GM19240 (cell line): ENCODE measurements around the gene RCOR2.
A peak's percentile ranks its signal among the peaks of the same experiment; 100 is the strongest.

ENCODE experiments used
- DNase-seq: peaks from one replicate; pipeline ENCODE4 v3.0.0; 2011; ENCODE audit warnings: low spot score; ENCODE audit not compliant: insufficient read length

Gene RCOR2

GRCh38 chr11:63907808-63908530 is 9.0 kb downstream of the RCOR2 start:
- DNase-seq: no peak

GRCh38 chr11:63907063-63907462 is 9.9 kb downstream of the RCOR2 start:
- DNase-seq: no peak

GRCh38 chr11:63906585-63906984 is 10.4 kb downstream of the RCOR2 start:
- DNase-seq: no peak

GRCh38 chr11:63906087-63906486 is 10.9 kb downstream of the RCOR2 start:
- DNase-seq: no peak

- no peak for DNase-seq
Observed at GRCh38 chr11:63905179-63905578, 11.8 kb downstream of the RCOR2 start.

DNA sequence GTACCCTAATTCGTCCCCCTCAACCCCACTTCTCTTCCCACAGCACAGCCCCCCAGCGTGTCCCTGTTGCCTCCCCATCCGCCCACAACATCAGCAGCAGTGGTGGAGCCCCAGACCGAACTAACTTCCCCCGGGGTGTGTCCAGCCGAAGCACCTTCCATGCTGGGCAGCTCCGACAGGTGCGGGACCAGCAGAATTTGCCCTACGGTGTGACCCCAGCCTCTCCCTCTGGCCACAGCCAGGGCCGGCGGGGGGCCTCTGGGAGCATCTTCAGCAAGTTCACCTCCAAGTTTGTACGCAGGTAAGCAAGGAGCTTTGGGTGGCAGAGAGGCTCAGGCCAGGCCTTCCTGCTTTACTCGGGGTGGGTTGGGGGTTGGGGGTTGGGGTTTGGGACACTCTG is 12.2 kb downstream of the RCOR2 start:
- no peak for DNase-seq

DNA sequence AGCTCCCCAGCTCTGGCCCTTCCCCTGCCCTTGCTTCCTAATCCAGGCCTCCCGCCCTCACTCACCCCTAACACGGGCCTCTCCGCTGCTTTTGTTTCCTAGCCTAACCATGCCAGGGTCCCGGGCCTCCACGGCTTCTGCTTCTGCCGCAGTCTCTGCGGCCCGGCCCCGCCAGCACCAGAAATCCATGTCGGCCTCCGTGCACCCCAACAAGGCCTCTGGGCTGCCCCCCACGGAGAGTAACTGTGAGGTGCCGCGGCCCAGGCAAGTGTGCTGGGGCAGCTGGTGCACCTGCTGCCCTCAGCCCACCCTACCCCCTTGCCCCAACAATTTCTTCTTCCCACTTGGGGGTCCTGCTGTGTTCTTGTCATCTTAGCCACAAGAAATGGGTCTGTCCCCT is 13.1 kb downstream of the RCOR2 start:
- DNase-seq: no peak

- no peak for DNase-seq
Observed at GRCh38 chr11:63901660-63902059, 15.3 kb downstream of the RCOR2 start.

- DNase-seq: no peak
Observed at GRCh38 chr11:63897459-63898146, 19.4 kb downstream of the RCOR2 start.

DNA sequence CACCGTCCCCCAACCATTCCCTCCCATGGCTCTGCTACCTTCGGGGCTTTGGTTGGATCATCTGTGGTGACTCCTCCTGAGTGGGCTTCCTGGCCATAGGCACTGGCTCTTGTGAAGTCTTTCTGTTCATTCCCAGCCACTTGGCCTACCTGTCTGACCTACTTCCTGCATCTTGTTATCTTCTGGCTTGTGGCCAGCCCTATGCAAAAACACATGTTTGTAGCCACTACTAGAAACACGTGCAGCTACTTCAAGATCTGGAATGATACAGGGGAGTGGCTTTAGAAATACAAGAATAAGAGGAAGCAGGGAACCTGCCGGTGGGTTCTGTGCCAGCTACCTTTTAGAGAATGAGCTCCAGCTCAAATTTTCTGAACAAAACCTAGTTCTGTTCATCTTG is 20.9 kb downstream of the RCOR2 start:
- no peak for DNase-seq

- DNase-seq: no peak
Observed at GRCh38 chr11:63893355-63893754, 23.6 kb downstream of the RCOR2 start.

GRCh38 chr11:63892228-63892627 is 24.7 kb downstream of the RCOR2 start:
- no peak for DNase-seq

DNA sequence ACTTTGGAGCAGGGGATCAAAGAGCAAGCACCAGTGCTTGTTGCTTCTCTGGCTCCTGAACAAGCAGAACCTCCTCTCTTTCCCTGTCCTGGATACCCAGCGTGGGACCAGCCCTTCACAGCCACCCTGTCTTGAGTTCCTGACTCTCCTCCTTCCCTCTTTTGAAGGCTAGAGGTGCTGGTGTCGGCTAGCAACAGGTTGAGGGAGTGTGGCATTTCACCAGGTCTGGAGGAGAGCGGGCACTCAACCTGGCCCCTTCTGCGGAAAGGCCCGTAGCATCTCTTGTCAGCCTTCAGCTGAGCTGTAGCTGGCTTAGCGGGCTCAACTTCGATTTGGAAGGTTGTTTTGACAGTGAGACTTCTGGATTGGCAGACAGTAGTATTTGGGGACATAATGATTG is 26.6 kb downstream of the RCOR2 start:
- DNase-seq: no peak

- no peak for DNase-seq
Observed at GRCh38 chr11:63889344-63889743, 27.6 kb downstream of the RCOR2 start.

DNA sequence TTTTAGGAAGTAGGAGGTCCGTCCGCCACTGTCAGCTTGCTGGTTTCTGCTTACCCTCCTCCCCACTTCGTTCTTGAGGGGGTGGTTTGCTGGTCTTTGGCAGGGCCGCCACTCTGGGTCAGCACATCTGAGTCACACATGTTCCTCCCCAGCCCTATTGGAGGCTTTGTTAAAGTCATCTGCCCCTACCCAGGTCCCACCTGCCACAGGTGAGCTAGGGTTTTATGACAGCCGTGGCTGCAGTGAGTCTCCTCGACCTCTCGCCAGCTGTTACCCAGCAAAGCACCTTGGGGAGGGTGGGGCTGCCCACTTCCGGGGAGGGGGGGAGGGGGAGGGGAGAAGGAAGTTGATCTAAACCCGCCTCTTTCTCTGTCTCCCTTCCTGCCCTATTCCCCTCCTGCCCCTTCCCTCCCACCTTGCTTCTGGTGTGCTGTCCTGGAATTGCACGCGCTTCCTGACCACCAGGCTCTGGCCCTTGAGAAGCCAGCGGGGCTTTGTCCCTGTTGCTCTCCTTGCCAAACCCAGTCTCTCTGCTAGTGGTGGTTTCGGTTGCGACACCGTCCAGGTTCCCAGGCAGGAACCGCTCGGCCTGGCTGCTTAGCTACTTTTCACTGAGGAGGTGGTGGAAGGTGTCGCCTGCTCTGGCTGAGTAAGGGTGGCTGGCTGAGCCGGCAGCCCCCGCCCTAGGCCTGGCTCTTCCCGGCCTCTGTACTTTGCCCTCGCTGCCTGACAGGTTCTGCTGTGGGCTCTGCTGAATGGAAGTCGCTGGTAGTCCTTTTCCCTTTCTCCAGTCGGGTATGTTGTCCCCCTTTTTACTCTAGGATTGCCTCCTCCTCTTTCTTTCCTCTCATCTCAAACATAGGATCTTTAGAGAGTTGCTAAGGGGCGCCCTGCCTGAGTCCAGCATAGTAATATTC is 28.5 kb downstream of the RCOR2 start:
- peak; percentile 75 for DNase-seq

DNA sequence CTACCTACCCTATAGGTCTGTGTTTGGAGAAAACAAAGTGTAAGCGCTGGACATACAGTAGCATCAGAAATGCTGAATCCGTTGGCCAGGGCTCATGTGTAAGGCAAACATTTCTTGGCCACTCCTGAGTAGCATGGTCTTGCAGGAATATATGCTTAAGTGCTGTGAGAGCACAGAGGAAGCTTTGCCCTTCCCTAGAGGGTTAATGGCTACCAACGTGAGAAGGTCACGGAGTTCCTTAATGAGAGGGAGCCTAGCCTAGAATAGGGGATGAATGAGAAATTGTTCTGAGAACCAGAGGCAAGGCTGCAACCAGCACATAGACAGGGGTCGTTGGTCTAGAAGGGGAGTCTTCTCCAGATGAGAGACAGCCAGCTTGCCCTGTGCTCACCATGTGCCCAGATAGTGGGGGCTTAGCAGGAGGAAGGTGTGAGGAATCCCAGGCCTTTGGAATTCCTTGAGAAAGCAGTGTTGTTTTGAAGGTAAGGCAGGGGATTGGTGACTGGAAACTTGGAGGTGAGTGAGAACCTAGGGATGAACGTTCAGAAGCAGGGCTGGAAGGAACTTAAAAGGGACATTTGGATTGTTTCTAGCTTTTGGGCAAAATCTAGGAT is 29.5 kb downstream of the RCOR2 start:
- DNase-seq: no peak

DNA sequence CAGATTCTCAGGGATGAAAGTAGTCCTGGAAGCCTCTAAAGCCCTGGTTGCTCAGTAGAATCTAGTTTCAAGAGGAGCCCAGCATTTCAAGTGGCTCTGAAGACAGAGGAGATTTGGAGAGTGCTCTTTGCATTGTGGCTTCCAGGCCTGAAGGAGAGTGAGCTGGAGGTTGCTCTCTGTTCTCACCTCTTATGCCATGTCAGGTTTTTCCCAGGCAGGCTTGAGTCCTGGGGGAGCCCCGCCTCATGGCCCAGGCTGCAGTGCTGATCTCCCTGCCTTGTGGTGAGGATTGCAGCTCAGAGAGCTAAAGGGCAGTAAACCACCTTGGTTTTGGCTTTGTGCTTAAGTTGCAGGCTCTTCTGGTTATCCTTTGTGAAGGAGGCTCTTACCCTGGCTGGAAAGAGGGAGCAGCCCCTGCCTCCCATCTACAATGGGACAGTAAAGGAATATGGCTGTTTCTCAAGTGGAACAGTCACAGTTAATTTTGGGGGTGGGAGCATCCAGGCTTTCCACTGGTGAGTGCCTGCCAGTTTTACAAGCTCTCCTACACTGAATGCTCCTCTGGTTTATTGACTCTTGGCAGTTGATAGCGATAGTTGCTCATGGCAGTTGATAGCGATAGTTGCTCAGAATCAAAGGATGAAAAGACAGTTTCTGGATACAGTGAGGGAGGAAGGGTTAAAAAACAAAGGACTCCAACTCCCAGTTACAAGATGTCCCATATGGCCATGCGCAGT is 32.6 kb downstream of the RCOR2 start:
- no peak for DNase-seq

DNA sequence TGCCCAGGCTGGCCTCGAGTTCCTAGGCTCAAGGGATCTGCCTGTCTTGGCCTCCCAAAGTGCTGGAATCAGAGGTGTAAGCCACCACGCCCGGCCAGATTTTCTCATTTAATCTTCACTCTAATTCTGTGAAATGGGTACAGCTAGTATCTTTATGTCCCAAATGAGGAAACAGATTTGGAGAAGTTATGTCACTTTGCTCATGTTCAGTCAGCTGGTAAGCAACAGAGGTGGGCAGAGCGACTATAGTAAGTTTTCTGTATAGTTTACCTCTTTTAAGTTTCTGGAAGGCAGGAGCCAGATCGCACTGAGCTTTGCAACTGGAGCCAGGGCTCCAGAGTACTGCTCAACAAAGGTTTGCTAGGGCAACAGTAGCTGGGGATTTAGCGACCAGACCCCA is 33.2 kb downstream of the RCOR2 start:
- no peak for DNase-seq

- no peak for DNase-seq
Observed at GRCh38 chr11:63882555-63883242, 34.3 kb downstream of the RCOR2 start.

DNA sequence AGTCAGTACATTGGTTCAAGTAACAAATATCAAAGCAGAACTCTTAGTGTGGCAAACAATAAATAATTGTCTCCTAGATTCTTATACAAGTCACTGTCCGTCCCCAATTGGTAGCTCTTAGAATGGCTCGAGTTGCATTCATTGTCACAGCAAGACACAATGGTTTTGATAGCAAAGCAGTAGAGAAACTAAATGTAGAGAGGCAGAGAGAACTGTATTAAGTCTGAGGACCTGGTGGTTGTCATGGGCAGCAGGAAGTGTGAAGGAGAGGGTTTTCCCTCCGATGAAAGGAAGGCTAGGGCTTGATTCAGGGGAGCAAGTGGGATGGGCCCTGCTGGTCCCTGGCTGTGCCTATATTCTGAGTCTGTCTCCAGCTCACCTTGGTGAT is 36.6 kb downstream of the RCOR2 start:
- no peak for DNase-seq
